ENCODE measurements around the gene EBF3. TPM values are rescaled to one million over a fixed set of nuclear protein-coding genes. Genes with fewer than 3 reads are reported as not detected.

The EBF3 gene
- total RNA-seq, 4 donors from 2014 or later, result 5.5 to 10.4 (median 8.2) TPM

DNA sequence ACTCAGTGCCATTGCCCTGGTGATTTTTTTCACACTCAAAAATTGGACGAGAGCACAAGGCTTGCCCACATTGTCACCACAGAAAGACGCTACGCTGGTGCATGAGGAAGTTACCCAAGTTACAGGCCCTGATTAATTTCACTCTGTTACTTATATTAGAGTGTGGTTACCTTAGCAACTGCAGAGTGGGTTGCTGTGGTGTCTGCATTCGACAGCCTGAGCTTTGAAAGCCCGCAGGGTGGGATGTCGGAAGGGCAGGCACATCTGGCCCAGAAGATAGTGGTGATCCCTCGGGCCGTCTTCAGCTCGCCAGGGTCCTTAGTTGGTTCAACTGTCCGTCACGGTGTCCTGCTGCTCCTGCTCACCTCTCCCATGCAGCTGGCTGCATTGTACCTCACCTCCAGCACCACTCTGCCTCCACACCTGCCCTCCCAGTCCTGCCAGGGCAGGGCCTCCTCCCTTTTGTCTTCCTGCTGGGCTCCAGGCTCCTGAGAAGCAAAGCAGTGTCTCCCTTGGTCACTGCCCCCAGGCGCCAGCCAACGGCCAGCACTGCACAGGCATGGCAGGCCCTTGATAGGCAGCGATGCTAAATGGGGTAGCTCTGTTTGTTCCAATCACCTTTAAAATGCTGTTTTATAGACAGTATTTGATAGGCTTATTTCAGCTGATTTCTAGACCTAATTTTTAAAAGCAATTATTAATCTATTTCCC is 167.2 kb downstream of the EBF3 start:
- Histone ChIP-seq H3K27me3 (peaks cover 0 to 3% (median 0%) of the 10 kb centered on the region in 3 donors), H3K9me3 (no peaks in the 10 kb centered on the region), H3K36me3 (no peaks in the 10 kb centered on the region), H3K27ac (no peak overlapping the region), H3K4me1 (no peaks in the 10 kb centered on the region), H3K4me3 (no peak overlapping the region)
- DNase-seq (no peak), ATAC-seq (no peak)
- in situ Hi-C loops (cut with MboI; ENCODE audit: low sequenced_read_pairs in 4 of 4), result no loop called here
- TF ChIP-seq POLR2A (IDR thresholded peaks at IDR 0.05), result no peak
- intact Hi-C loops (cut with DNase I; ENCODE audit: low total_unique reads), result no loop called here

DNA sequence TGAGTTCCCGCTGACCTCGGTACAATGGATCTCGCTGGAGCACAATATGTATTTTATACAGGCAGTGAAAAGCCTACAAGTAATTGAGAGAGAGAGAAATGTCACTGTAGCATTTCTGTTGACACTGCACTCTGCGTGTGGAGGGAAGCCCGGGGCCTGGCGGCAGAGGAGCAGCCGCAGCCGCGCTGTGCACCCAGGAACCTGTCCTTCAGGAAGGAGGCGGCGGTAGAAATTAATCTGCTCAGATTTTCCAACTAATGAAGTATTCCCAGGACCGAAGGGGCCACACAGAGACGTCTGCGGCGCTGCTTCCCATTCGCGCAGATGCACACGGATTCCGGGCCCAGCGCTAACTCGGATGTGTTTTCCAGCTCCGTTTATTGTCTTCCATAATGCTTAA is 170.1 kb downstream of the EBF3 start:
- no peak for ATAC-seq

GRCh38 chr10:129793479-129793878 is 170.6 kb downstream of the EBF3 start:
- ATAC-seq (no peak), DNase-seq (no peak)
- in situ Hi-C loops (cut with MboI; ENCODE audit: low sequenced_read_pairs in 4 of 4) (no loop called here), intact Hi-C loops (cut with DNase I; ENCODE audit: low total_unique reads) (no loop called here)
- Histone ChIP-seq H3K27me3 (peaks cover 0 to 3% (median 0%) of the 10 kb centered on the region in 3 donors), H3K4me3 (no peak overlapping the region), H3K9me3 (no peaks in the 10 kb centered on the region), H3K36me3 (no peaks in the 10 kb centered on the region), H3K4me1 (no peaks in the 10 kb centered on the region), H3K27ac (no peak overlapping the region)
- TF ChIP-seq POLR2A (IDR thresholded peaks at IDR 0.05) (no peak), CTCF (IDR thresholded peaks at IDR 0.05 in 4 of 5, conservative IDR thresholded peaks at IDR 0.05 in 1 of 5) (no peak)

More for the DNA sequence above, 170.1 kb downstream of the EBF3 start:
- Histone ChIP-seq H3K27ac (no peak overlapping the region), H3K4me1 (no peaks in the 10 kb centered on the region), H3K36me3 (no peaks in the 10 kb centered on the region), H3K27me3 (peaks cover 0 to 3% (median 0%) of the 10 kb centered on the region in 3 donors), H3K4me3 (no peak overlapping the region), H3K9me3 (no peaks in the 10 kb centered on the region)
- in situ Hi-C loops (cut with MboI; ENCODE audit: low sequenced_read_pairs in 4 of 4), result no loop called here
- TF ChIP-seq CTCF (IDR thresholded peaks at IDR 0.05 in 4 of 5, conservative IDR thresholded peaks at IDR 0.05 in 1 of 5), result no peak
- TF ChIP-seq POLR2A (IDR thresholded peaks at IDR 0.05), result no peak
- intact Hi-C loops (cut with DNase I; ENCODE audit: low total_unique reads), result no loop called here
- DNase-seq, result no peak

GRCh38 chr10:129792864-129793263 is 171.2 kb downstream of the EBF3 start:
- TF ChIP-seq CTCF (IDR thresholded peaks at IDR 0.05 in 4 of 5, conservative IDR thresholded peaks at IDR 0.05 in 1 of 5) (no peak), POLR2A (IDR thresholded peaks at IDR 0.05) (no peak)
- intact Hi-C loops (cut with DNase I; ENCODE audit: low total_unique reads) (no loop called here), in situ Hi-C loops (cut with MboI; ENCODE audit: low sequenced_read_pairs in 4 of 4) (no loop called here)
- no peaks in the 10 kb centered on the region for H3K36me3 ChIP-seq
- ATAC-seq (no peak), DNase-seq (no peak)
- no peak overlapping the region for H3K27ac ChIP-seq
- H3K27me3 ChIP-seq, result peaks cover 0 to 2% (median 0%) of the 10 kb centered on the region in 3 donors
- no peak overlapping the region for H3K4me3 ChIP-seq
- H3K9me3 ChIP-seq, result no peaks in the 10 kb centered on the region
- no peaks in the 10 kb centered on the region for H3K4me1 ChIP-seq

- Histone ChIP-seq H3K4me1 (no peaks in the 10 kb centered on the region), H3K36me3 (no peaks in the 10 kb centered on the region), H3K27me3 (peaks cover 0 to 4% (median 0%) of the 10 kb centered on the region in 3 donors), H3K27ac (no peak overlapping the region), H3K4me3 (no peak overlapping the region), H3K9me3 (no peaks in the 10 kb centered on the region)
- in situ Hi-C loops (cut with MboI; ENCODE audit: low sequenced_read_pairs in 4 of 4), result no loop called here
- TF ChIP-seq CTCF (IDR thresholded peaks at IDR 0.05 in 4 of 5, conservative IDR thresholded peaks at IDR 0.05 in 1 of 5), result no peak
- no peak for DNase-seq
- intact Hi-C loops (cut with DNase I; ENCODE audit: low total_unique reads), result no loop called here
- no peak for ATAC-seq
These were observed 171.9 kb downstream of the EBF3 start for GRCh38 chr10:129792141-129792540.

Measured in gastrocnemius medialis (tissue), 4 donors.